RWPE2 (cell line): ENCODE data around the gene AFMID.
"Not testable (repeated sequence)": the region's sequence is repeated elsewhere in the genome, so short reads cannot be mapped to it uniquely, and the experiment has no call there.

Experiments
- ATAC-seq: fragments of 200-7000 bp; cut with Tn5 transposase; 3 replicates; pipeline ENCODE4 v1.9.1; 2021; ENCODE audit warnings: low read depth
- DNase-seq: peaks from one replicate; pipeline ENCODE4 v3.0.0-alpha.2; 2020; ENCODE audit warnings: low spot score
- H3K27ac ChIP-seq: fragments of 450-650 bp; 2 replicates; pipeline ENCODE4 v1.5.1; 2017; ENCODE audit warnings: mild to moderate bottlenecking; ENCODE audit not compliant: poor library complexity, severe bottlenecking
- H3K27me3 ChIP-seq: fragments of 250-450 bp; sonication (Bioruptor Pico); 2 replicates; pipeline ENCODE4 v1.5.1; 2021; ENCODE audit warnings: mild to moderate bottlenecking, moderate library complexity; ENCODE audit not compliant: insufficient read depth, poor library complexity, severe bottlenecking
- H3K36me3 ChIP-seq: fragments of 250-450 bp; sonication (Bioruptor Pico); 2 replicates; pipeline ENCODE4 v1.5.1; 2020; ENCODE audit warnings: low read depth, mild to moderate bottlenecking, moderate library complexity
- H3K4me1 ChIP-seq: fragments of 250-450 bp; sonication (Bioruptor Pico); 2 replicates; pipeline ENCODE4 v1.5.1; 2021; ENCODE audit warnings: mild to moderate bottlenecking, moderate library complexity; ENCODE audit not compliant: insufficient read depth, poor library complexity, severe bottlenecking
- H3K4me3 ChIP-seq: fragments of 250-450 bp; sonication (Bioruptor Pico); 2 replicates; pipeline ENCODE4 v1.5.1; 2021; ENCODE audit warnings: mild to moderate bottlenecking, moderate library complexity; ENCODE audit not compliant: severe bottlenecking
- H3K9me3 ChIP-seq: fragments of 250-450 bp; sonication (Bioruptor Pico); 2 replicates; pipeline ENCODE4 v1.5.1; 2021; ENCODE audit warnings: mild to moderate bottlenecking, moderate library complexity; ENCODE audit not compliant: severe bottlenecking
- CTCF ChIP-seq: fragments of 450-650 bp; IDR thresholded peaks from one replicate; pipeline ENCODE4 v1.5.1; 2017; ENCODE audit warnings: mild to moderate bottlenecking, moderate library complexity; ENCODE audit not compliant: poor library complexity, severe bottlenecking

Gene AFMID

GRCh38 chr17:78234261-78234865 is 47.2 kb downstream of the AFMID start:
- no peaks in the 10 kb centered on the region for H3K36me3 ChIP-seq
- ATAC-seq: no peak
- no peak overlapping the region for H3K27ac ChIP-seq
- peaks cover 28% of the 10 kb centered on the region for H3K27me3 ChIP-seq
- TF ChIP-seq CTCF: no peak
- no peak overlapping the region for H3K4me3 ChIP-seq
- no peaks in the 10 kb centered on the region for H3K9me3 ChIP-seq
- no peak for DNase-seq
- no peaks in the 10 kb centered on the region for H3K4me1 ChIP-seq

DNA sequence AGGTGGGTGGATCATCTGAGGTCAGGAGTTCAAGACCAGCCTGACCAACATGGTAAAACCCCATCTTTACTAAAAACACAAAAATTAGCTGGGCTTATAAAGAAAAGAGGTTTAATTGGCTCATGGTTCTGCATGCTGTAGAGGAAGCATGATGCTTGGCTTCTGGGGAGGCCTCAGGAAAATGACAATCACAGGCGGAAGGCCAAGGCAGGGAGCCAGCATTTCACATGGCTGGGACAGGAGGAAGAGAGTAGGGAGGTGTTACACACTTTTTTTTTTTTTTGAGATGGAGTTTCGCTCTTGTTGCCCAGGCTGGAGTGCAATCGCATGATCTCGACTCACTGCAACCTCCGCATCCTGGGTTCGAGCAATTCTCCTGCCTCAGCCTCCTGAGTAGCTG is 47.9 kb downstream of the AFMID start:
- not testable (repeated sequence) for H3K9me3 ChIP-seq, H3K36me3 ChIP-seq, ATAC-seq, H3K27ac ChIP-seq, DNase-seq, H3K4me3 ChIP-seq, H3K4me1 ChIP-seq
- H3K27me3 ChIP-seq: peaks cover 28% of the 10 kb centered on the region

DNA sequence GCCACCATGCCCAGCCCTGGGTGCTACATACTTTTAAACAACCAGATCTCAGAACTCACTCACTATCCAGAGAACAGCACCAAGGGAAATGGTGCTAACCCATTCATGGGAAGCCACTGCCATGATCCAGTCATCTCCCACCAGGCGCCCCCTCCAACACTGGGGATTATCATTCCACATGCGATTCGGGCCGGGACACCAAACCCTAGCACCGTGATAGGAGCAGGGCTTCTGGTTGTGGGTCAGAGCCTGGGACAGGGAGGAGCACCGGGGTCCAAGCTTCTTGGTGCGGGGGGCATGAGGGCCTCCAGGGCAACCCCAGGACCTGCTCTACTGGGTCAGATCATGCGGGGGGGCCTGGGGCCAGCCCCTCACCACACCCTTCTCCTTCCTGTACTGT is 48.7 kb downstream of the AFMID start:
- H3K36me3 ChIP-seq: no peaks in the 10 kb centered on the region
- ATAC-seq: no peak
- TF ChIP-seq CTCF: no peak
- no peak overlapping the region for H3K27ac ChIP-seq
- H3K4me1 ChIP-seq: no peaks in the 10 kb centered on the region
- H3K4me3 ChIP-seq: no peak overlapping the region
- no peak for DNase-seq
- peaks cover 21% of the 10 kb centered on the region for H3K27me3 ChIP-seq
- H3K9me3 ChIP-seq: no peaks in the 10 kb centered on the region

GRCh38 chr17:78236362-78237127 is 49.4 kb downstream of the AFMID start:
- Histone ChIP-seq H3K4me1 (no peaks in the 10 kb centered on the region), H3K27ac (no peak overlapping the region), H3K9me3 (no peaks in the 10 kb centered on the region), H3K36me3 (no peaks in the 10 kb centered on the region), H3K4me3 (no peak overlapping the region), H3K27me3 (peaks cover 15% of the 10 kb centered on the region)
- no peak for ATAC-seq
- DNase-seq: no peak
- no peak for TF ChIP-seq CTCF

- Histone ChIP-seq H3K27ac (no peak overlapping the region), H3K4me3 (no peak overlapping the region), H3K9me3 (no peaks in the 10 kb centered on the region), H3K4me1 (no peaks in the 10 kb centered on the region), H3K27me3 (peaks cover 7% of the 10 kb centered on the region), H3K36me3 (no peaks in the 10 kb centered on the region)
- TF ChIP-seq CTCF: no peak
- ATAC-seq (no peak), DNase-seq (no peak)
These were observed 50.3 kb downstream of the AFMID start for GRCh38 chr17:78237401-78238012.
